Hepatocyte (in vitro differentiated cells): ENCODE results near the gene NKD1. TPM values are rescaled to one million over a fixed set of nuclear protein-coding genes. Genes with fewer than 3 reads are reported as not detected.

ENCODE experiments used
- DNase-seq: peaks from one replicate; pipeline ENCODE4 v3.0.0-alpha.2; 2016; ENCODE audit warnings: low spot score
- H2AFZ ChIP-seq: fragments of 200-600 bp; sonication (generic); 2 replicates; pipeline ENCODE4 v1.6.0; 2016; ENCODE audit warnings: antibody characterized with exemption, mild to moderate bottlenecking
- H3K27ac ChIP-seq: fragments of 200-600 bp; sonication (generic); 2 replicates; pipeline ENCODE4 v1.5.1; 2016; ENCODE audit warnings: mild to moderate bottlenecking
- H3K27me3 ChIP-seq: fragments of 200-600 bp; sonication (generic); 2 replicates; pipeline ENCODE4 v1.6.1; 2016
- H3K36me3 ChIP-seq: fragments of 200-600 bp; sonication (generic); replicated peaks from 2 replicates; pipeline ENCODE4 v1.5.1; 2016; ENCODE audit warnings: low read depth; ENCODE audit not compliant: insufficient read depth
- H3K4me1 ChIP-seq: fragments of 200-600 bp; sonication (generic); 2 replicates; pipeline ENCODE4 v1.5.1; 2016; ENCODE audit warnings: mild to moderate bottlenecking, moderate library complexity; ENCODE audit not compliant: insufficient read depth
- H3K4me2 ChIP-seq: fragments of 200-600 bp; sonication (generic); 2 replicates; pipeline ENCODE4 v1.6.0; 2016
- H3K4me3 ChIP-seq: fragments of 200-600 bp; sonication (generic); 2 replicates; pipeline ENCODE4 v1.5.1; 2016; ENCODE audit warnings: mild to moderate bottlenecking
- H3K79me2 ChIP-seq: fragments of 200-600 bp; sonication (generic); 2 replicates; pipeline ENCODE4 v1.6.0; 2017; ENCODE audit warnings: mild to moderate bottlenecking
- H3K9me2 ChIP-seq: fragments of 200-600 bp; sonication (generic); replicated peaks from 2 replicates; pipeline ENCODE4 v1.6.0; 2017; ENCODE audit warnings: mild to moderate bottlenecking; ENCODE audit not compliant: insufficient read depth
- H3K9me3 ChIP-seq: fragments of 200-600 bp; sonication (generic); 2 replicates; pipeline ENCODE4 v1.5.1; 2016; ENCODE audit warnings: low read depth, mild to moderate bottlenecking
- H4K20me1 ChIP-seq: fragments of 200-600 bp; sonication (generic); 2 replicates; pipeline ENCODE4 v1.6.0; 2016; ENCODE audit warnings: mild to moderate bottlenecking; ENCODE audit not compliant: insufficient read depth, poor library complexity, severe bottlenecking
- EZH2 ChIP-seq: fragments of 200-600 bp; sonication (generic); IDR thresholded peaks from 2 replicates; pipeline ENCODE4 v1.6.1; 2016; ENCODE audit warnings: antibody characterized with exemption, mild to moderate bottlenecking, borderline replicate concordance
- EZH2phosphoT487 ChIP-seq: fragments of 200-600 bp; sonication (generic); IDR thresholded peaks from one replicate; pipeline ENCODE4 v1.6.1; 2018; ENCODE audit warnings: antibody characterized with exemption, mild to moderate bottlenecking, low read depth, moderate library complexity; ENCODE audit not compliant: unreplicated experiment, severe bottlenecking
- WGBS: methylation state at CpG from one replicate; pipeline ENCODE4 v1.1.6; 2016; ENCODE audit warnings: low lambda C conversion rate; ENCODE audit errors: missing lambda C conversion rate; 5-methylcytosine and 5-hydroxymethylcytosine counted together
- polyA plus RNA-seq: library from polyadenylated mRNA; unstranded; fragments of >200 nt; fragmentation: Nextera tagmentation; extraction: Ambion mirVana; gene quantifications from 2 replicates; pipeline ENCODE4 v1.2.1, GENCODE V29; 2016
- total RNA-seq: library from RNA; depleted of rRNA; stranded (reverse); fragments of >200 nt; gene quantifications from 2 replicates; pipeline ENCODE4 v1.2.3, GENCODE V29; 2014
- TF ChIP-seq, protein P1 (sequence below): fragments of 200-600 bp; sonication (generic); IDR thresholded peaks from 2 replicates; pipeline ENCODE4 v1.5.1; 2016; ENCODE audit warnings: antibody characterized with exemption, mild to moderate bottlenecking; ENCODE audit not compliant: poor library complexity

Gene NKD1
- total and polyA plus RNA-seq, 2 experiments from 2014 or later: 5.9 to 26.3 TPM

DNA sequence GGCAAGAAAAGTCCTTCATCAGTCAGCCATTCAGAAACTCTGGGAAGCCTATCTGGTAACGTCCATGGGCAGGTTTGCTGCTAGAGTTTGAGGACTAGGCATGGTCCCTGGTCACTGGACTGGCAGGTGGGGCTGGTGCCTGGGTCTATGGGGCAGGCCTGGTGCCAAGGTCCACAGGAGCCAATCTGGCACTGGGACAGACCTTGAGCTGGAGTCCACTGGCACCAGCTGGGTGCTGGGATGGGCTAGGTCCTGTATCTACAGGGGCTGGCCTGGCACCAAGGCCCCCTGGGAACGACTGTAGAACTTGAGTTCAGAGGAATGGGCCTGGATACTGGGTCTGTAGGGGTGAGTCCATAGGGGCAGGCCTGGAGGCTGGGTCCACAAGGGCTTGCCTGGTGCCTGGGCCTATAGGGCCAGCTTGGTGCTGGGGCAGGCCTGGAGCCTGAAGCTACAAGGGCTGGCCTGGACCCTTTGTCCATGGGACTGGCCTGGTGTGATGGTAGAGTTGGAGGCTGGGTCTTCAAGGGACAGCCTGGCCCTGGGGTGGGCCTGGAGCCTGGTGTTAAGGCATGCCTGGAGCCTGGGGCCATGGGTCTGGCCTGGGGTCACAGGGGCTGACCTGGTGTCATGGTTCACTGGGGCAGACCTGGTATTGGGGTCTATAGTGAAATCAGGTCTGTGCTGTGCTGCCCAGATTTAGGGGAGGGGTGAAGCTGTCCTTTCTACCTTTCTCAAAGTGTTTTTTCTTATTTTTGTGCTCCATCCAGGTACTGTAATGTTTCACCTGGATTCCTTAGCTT lies 30.5 kb upstream of the NKD1 start:
- WGBS: 88% methylated on average over 1 of the region's 2 CpGs
- H3K79me2 ChIP-seq: no peaks in the 10 kb centered on the region

DNA sequence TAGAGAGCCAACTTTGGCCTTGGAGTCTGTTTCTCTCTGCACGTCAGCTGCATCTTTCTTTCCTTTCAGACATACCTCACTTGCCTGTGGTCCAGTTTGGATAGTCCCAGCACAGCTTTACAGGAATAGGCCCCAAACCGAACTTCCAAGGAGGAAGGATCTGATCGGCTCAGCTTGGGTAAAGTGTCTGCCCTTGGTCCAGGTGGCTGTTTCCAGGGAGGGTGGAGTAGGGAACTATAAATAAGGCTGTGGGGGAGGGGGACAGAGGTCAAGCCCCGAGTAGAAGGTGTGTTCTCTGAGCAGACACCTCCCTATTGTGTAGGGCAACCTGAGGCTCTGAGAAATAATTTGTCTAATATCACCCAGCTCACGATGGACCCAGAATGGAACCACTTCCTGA lies 29.2 kb upstream of the NKD1 start:
- Histone ChIP-seq H3K4me3 (no peak overlapping the region), H3K4me2 (no peak overlapping the region), H3K27me3 (no peaks in the 10 kb centered on the region), H3K27ac (no peak overlapping the region), H3K9me3 (no peaks in the 10 kb centered on the region), H3K9me2 (no peaks in the 10 kb centered on the region), H2AFZ (no peak overlapping the region), H3K79me2 (no peaks in the 10 kb centered on the region), H3K36me3 (no peaks in the 10 kb centered on the region), H4K20me1 (no peaks in the 10 kb centered on the region), H3K4me1 (no peaks in the 10 kb centered on the region)
- no peak for DNase-seq
- TF ChIP-seq EZH2: no peak
- TF ChIP-seq, protein P1, sequence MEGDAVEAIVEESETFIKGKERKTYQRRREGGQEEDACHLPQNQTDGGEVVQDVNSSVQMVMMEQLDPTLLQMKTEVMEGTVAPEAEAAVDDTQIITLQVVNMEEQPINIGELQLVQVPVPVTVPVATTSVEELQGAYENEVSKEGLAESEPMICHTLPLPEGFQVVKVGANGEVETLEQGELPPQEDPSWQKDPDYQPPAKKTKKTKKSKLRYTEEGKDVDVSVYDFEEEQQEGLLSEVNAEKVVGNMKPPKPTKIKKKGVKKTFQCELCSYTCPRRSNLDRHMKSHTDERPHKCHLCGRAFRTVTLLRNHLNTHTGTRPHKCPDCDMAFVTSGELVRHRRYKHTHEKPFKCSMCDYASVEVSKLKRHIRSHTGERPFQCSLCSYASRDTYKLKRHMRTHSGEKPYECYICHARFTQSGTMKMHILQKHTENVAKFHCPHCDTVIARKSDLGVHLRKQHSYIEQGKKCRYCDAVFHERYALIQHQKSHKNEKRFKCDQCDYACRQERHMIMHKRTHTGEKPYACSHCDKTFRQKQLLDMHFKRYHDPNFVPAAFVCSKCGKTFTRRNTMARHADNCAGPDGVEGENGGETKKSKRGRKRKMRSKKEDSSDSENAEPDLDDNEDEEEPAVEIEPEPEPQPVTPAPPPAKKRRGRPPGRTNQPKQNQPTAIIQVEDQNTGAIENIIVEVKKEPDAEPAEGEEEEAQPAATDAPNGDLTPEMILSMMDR: no peak
- no peak for TF ChIP-seq EZH2phosphoT487
- WGBS: 81% methylated on average over 5 of the region's 5 CpGs

More for the DNA sequence above, 30.5 kb upstream of the NKD1 start:
- Histone ChIP-seq H4K20me1 (no peaks in the 10 kb centered on the region), H3K27me3 (no peaks in the 10 kb centered on the region), H3K36me3 (no peaks in the 10 kb centered on the region), H3K9me2 (no peaks in the 10 kb centered on the region), H3K4me1 (no peaks in the 10 kb centered on the region), H3K4me3 (no peak overlapping the region), H3K27ac (no peak overlapping the region), H2AFZ (no peak overlapping the region), H3K9me3 (no peaks in the 10 kb centered on the region), H3K4me2 (no peak overlapping the region)
- no peak for DNase-seq
- TF ChIP-seq EZH2phosphoT487 (no peak), EZH2 (no peak)
- TF ChIP-seq, protein P1: no peak

DNA sequence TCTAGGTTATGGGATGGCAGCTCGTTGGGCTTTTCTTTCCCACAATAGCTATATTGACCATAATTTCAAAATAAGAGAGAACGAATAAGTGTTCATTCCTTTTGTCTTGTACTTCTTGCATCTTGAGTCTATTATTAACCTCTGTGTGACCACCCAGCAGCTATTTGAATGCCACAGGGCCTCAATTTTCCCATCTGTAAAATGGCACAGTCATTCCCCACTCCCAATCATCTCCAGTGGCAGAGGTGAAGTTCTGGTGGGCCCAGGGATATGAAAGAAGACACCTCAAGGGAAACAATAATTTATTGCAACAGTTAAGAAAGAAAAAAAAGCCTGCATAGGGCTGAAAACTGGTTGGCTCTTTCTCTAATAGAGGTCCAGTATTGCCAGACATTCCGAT lies 28.6 kb upstream of the NKD1 start:
- Histone ChIP-seq H4K20me1 (no peaks in the 10 kb centered on the region), H3K79me2 (no peaks in the 10 kb centered on the region), H2AFZ (no peak overlapping the region), H3K4me3 (no peak overlapping the region), H3K27ac (no peak overlapping the region), H3K9me2 (no peaks in the 10 kb centered on the region), H3K36me3 (no peaks in the 10 kb centered on the region), H3K4me2 (no peak overlapping the region), H3K27me3 (no peaks in the 10 kb centered on the region), H3K9me3 (no peaks in the 10 kb centered on the region), H3K4me1 (no peaks in the 10 kb centered on the region)
- TF ChIP-seq, protein P1: no peak
- TF ChIP-seq EZH2 (no peak), EZH2phosphoT487 (no peak)
- no peak for DNase-seq
- 89% methylated on average over 3 of the region's 3 CpGs for WGBS
